Esophagus squamous epithelium (tissue), 4 donors: Measurements from ENCODE around the gene FGD4.

Experiments used
- CTCF ChIP-seq, 6 experiments: fragments of 450-650 bp in 4 of 6; fragments of 200-600 bp in 2 of 6; sonication (generic) in 2 of 6; IDR thresholded peaks; one replicate each; pipeline ENCODE4 v1.5.1; 2016 to 2019; ENCODE audit warnings: antibody characterized with exemption in 6 of 6, mild to moderate bottlenecking in 4 of 6, moderate library complexity in 4 of 6
- POLR2A ChIP-seq, 4 donors: fragments of 450-650 bp; IDR thresholded peaks; one replicate each; pipeline ENCODE4 v1.6.1; 2017; ENCODE audit warnings: antibody characterized with exemption in 4 of 4, mild to moderate bottlenecking in 4 of 4, moderate library complexity in 3 of 4

GRCh38 chr12:32490801-32491200 is 91.4 kb downstream of the FGD4 start:
- TF ChIP-seq CTCF (IDR thresholded peaks at IDR 0.05) = no peak
- no peak for TF ChIP-seq POLR2A (IDR thresholded peaks at IDR 0.05)
